ENCODE measurements around the gene S100PBP. TPM values are rescaled to one million over a fixed set of nuclear protein-coding genes. Genes with fewer than 3 reads are reported as not detected.

Gene S100PBP
- total and polyA plus RNA-seq, 9 of the 15 experiments (the other 6 are each of a cell fraction or from before 2014, with no cell fraction given) = 22.9 to 60.2 (median 32.9) TPM

DNA sequence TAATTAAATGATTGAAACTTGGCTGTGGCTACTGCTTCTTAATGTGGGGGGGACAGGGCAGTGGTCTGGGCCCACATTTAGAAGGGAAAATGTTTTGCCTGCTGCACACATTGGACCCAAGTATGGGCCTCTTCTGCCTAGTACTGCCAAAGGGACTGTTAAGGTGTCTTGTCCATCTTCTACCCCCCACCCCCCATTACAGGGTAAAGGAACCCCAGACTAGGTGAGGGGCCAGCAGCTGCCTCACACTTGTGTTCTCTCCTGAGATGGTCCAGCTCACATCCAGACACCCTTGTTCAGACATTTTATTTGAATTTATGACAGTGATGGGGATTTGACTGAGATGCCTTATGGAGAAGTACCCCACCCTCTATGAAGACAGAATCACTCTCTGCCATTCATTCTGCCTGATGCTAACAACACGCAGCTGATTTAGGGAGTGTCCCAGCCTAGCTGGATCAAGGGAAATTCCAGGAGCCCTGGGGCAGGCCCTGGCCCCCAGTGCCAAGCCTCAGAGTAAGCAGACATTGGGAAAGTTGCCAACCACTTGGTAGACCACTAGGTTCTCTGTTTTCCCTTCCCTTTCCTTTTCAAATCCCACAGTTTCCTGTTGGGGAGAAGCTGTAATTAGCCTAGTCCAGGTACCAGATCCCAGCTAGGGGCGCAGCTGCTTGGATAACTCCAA lies 42.4 kb upstream of the S100PBP start (continued):
- TF ChIP-seq, protein P1, sequence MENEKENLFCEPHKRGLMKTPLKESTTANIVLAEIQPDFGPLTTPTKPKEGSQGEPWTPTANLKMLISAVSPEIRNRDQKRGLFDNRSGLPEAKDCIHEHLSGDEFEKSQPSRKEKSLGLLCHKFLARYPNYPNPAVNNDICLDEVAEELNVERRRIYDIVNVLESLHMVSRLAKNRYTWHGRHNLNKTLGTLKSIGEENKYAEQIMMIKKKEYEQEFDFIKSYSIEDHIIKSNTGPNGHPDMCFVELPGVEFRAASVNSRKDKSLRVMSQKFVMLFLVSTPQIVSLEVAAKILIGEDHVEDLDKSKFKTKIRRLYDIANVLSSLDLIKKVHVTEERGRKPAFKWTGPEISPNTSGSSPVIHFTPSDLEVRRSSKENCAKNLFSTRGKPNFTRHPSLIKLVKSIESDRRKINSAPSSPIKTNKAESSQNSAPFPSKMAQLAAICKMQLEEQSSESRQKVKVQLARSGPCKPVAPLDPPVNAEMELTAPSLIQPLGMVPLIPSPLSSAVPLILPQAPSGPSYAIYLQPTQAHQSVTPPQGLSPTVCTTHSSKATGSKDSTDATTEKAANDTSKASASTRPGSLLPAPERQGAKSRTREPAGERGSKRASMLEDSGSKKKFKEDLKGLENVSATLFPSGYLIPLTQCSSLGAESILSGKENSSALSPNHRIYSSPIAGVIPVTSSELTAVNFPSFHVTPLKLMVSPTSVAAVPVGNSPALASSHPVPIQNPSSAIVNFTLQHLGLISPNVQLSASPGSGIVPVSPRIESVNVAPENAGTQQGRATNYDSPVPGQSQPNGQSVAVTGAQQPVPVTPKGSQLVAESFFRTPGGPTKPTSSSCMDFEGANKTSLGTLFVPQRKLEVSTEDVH (IDR thresholded peaks at IDR 0.05; ENCODE audit: low read depth, partially characterized antibody) = peak; percentile 68
- no peak for TF ChIP-seq ZNF589 (CRISPR knock-in tag; IDR thresholded peaks at IDR 0.05; ENCODE audit: low read depth)
- TF ChIP-seq POLR2B (IDR thresholded peaks at IDR 0.05; ENCODE audit: low read depth, partially characterized antibody) = peak; percentile 57
- TF ChIP-seq SUPT5H (IDR thresholded peaks at IDR 0.05) = peak; percentile 44; the same call in 1 of the 2 replicates
- TF ChIP-seq POLR2AphosphoS5 (IDR thresholded peaks at IDR 0.05; ENCODE audit: control insufficient read depth, insufficient read depth, low read depth, low read length) = peak; percentile 30; the same call in 1 of the 2 replicates
- TF ChIP-seq BCOR (IDR thresholded peaks at IDR 0.05) = no peak
- TF ChIP-seq FOXK1 (CRISPR knock-in tag; IDR thresholded peaks at IDR 0.05; ENCODE audit: borderline replicate concordance) = no peak
- TF ChIP-seq ZNF717 (CRISPR knock-in tag; IDR thresholded peaks at IDR 0.05) = 0 out of 2 replicates have a peak, but pooled peaks have one; percentile 3
- TF ChIP-seq, protein P2, sequence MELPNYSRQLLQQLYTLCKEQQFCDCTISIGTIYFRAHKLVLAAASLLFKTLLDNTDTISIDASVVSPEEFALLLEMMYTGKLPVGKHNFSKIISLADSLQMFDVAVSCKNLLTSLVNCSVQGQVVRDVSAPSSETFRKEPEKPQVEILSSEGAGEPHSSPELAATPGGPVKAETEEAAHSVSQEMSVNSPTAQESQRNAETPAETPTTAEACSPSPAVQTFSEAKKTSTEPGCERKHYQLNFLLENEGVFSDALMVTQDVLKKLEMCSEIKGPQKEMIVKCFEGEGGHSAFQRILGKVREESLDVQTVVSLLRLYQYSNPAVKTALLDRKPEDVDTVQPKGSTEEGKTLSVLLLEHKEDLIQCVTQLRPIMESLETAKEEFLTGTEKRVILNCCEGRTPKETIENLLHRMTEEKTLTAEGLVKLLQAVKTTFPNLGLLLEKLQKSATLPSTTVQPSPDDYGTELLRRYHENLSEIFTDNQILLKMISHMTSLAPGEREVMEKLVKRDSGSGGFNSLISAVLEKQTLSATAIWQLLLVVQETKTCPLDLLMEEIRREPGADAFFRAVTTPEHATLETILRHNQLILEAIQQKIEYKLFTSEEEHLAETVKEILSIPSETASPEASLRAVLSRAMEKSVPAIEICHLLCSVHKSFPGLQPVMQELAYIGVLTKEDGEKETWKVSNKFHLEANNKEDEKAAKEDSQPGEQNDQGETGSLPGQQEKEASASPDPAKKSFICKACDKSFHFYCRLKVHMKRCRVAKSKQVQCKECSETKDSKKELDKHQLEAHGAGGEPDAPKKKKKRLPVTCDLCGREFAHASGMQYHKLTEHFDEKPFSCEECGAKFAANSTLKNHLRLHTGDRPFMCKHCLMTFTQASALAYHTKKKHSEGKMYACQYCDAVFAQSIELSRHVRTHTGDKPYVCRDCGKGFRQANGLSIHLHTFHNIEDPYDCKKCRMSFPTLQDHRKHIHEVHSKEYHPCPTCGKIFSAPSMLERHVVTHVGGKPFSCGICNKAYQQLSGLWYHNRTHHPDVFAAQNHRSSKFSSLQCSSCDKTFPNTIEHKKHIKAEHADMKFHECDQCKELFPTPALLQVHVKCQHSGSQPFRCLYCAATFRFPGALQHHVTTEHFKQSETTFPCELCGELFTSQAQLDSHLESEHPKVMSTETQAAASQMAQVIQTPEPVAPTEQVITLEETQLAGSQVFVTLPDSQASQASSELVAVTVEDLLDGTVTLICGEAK (IDR thresholded peaks at IDR 0.05) = no peak
- TF ChIP-seq, protein P2 (CRISPR knock-in tag; IDR thresholded peaks at IDR 0.05) = 0 out of 2 replicates have a peak, but pooled peaks have one; percentile 17
- TF ChIP-seq MAZ (CRISPR knock-in tag; conservative IDR thresholded peaks at IDR 0.05 in 1 of 2, IDR thresholded peaks at IDR 0.05 in 1 of 2) = 0 out of 4 replicates have a peak, but pooled peaks of 1 of the 2 experiments have one; percentile 29
- TF ChIP-seq, protein P3, sequence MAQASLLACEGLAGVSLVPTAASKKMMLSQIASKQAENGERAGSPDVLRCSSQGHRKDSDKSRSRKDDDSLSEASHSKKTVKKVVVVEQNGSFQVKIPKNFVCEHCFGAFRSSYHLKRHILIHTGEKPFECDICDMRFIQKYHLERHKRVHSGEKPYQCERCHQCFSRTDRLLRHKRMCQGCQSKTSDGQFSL (CRISPR knock-in tag; IDR thresholded peaks at IDR 0.05) = peak; percentile 53; the same call in 1 of the 2 replicates
- TF ChIP-seq, protein P3 (tag; IDR thresholded peaks at IDR 0.05) = no peak

Measured in K562 (cell line).